Left lung (tissue), 10 donors: ENCODE results near the gene DGCR8. TPM values are rescaled to one million over a fixed set of nuclear protein-coding genes. Genes with fewer than 3 reads are reported as not detected.

Source experiments
- ATAC-seq: fragments of 200-7000 bp; cut with Tn5 transposase; one replicate; pipeline ENCODE4 v1.9.1; 2020; ENCODE audit warnings: moderate library complexity
- DNase-seq, 4 donors: peaks; one replicate each; pipeline ENCODE4 v3.0.0-alpha.2; 2013 to 2020
- H3K27ac ChIP-seq, 2 donors: fragments of 200-600 bp; sonication (generic) in 1 of 2; one replicate each; pipeline versions ENCODE4 v1.5.0 to v1.8.0; 2020 to 2021
- H3K27me3 ChIP-seq, 2 donors: fragments of 200-600 bp; sonication (generic) in 1 of 2; one replicate each; pipeline versions ENCODE4 v1.5.0 to v1.8.0; 2020 to 2021
- H3K36me3 ChIP-seq, 2 donors: fragments of 200-600 bp; sonication (generic) in 1 of 2; one replicate each; pipeline versions ENCODE4 v1.5.0 to v1.8.0; 2020 to 2021
- H3K4me1 ChIP-seq, 2 donors: fragments of 200-600 bp; one replicate each; pipeline ENCODE4 v1.8.0; 2021
- H3K4me3 ChIP-seq, 2 donors: fragments of 200-600 bp; sonication (generic) in 1 of 2; one replicate each; pipeline versions ENCODE4 v1.5.0 to v1.8.0; 2020 to 2021; ENCODE audit warnings: mild to moderate bottlenecking in 1 of 2
- H3K9me3 ChIP-seq, 2 donors: fragments of 200-600 bp; sonication (generic) in 1 of 2; one replicate each; pipeline versions ENCODE4 v1.5.0 to v1.8.0; 2020 to 2021
- CTCF ChIP-seq, 2 donors: fragments of 200-600 bp; sonication (generic) in 1 of 2; IDR thresholded peaks; one replicate each; pipeline versions ENCODE4 v1.5.0 to v1.8.0; 2021; ENCODE audit warnings: antibody characterized with exemption in 2 of 2
- intact Hi-C, 2 donors: fragments of 100-400 bp; cut with DNase I; formaldehyde crosslinking; loops; one replicate each; pipeline versions ENCODE4 v1.11.2 to v1.14.2; 2022
- polyA plus RNA-seq, 6 donors: library from polyadenylated mRNA; unstranded; fragments of 120-200 nt; gene quantifications; one replicate each; pipeline ENCODE4 v1.2.1, GENCODE V29; 2013; ENCODE audit not compliant: insufficient read length in 6 of 6
- total RNA-seq, 2 donors: library from RNA; stranded (reverse); fragmentation: NEBNext Ultra II Directional; extraction: Animal tissue kit (Norgen Biotek cat#: 25700); gene quantifications; one replicate each; pipeline ENCODE4 v1.2.1, GENCODE V29; 2021
- donor health status: DM: no; HTN: yes; CAD: no.
- donor health status: DM: no; HTN: no; CAD: no.

The DGCR8 gene
- total and polyA plus RNA-seq, 8 donors = 28.9 to 63.2 (median 44.5) TPM

GRCh38 chr22:20083891-20084546, 4.0 kb downstream of the DGCR8 start:
- Histone ChIP-seq H3K9me3 (no peaks in the 10 kb centered on the region), H3K4me3 (no peak overlapping the region), H3K27ac (no peak overlapping the region), H3K4me1 (peaks cover 13 to 57% of the 10 kb centered on the region in 2 donors), H3K27me3 (no peaks in the 10 kb centered on the region), H3K36me3 (peaks cover 0 to 36% of the 10 kb centered on the region in 2 donors)
- ATAC-seq (no peak), DNase-seq (no peak)
- intact Hi-C loops = no loop called here
- no peak for TF ChIP-seq CTCF (IDR thresholded peaks at IDR 0.05)

- no peak overlapping the region for H3K27ac ChIP-seq
- H3K4me3 ChIP-seq = no peak overlapping the region
- peaks cover 0 to 44% of the 10 kb centered on the region in 2 donors for H3K36me3 ChIP-seq
- H3K4me1 ChIP-seq = peaks cover 13 to 52% of the 10 kb centered on the region in 2 donors
- intact Hi-C loops = no loop called here
- no peaks in the 10 kb centered on the region for H3K27me3 ChIP-seq
- no peak for TF ChIP-seq CTCF (IDR thresholded peaks at IDR 0.05)
- no peaks in the 10 kb centered on the region for H3K9me3 ChIP-seq
- DNase-seq (peak in 1 of 4 donors; percentile 62), ATAC-seq (no peak)
Observed at GRCh38 chr22:20084547-20085413, 4.7 kb downstream of the DGCR8 start.

GRCh38 chr22:20085651-20086050, 5.6 kb downstream of the DGCR8 start:
- no peaks in the 10 kb centered on the region for H3K9me3 ChIP-seq
- no peak overlapping the region for H3K27ac ChIP-seq
- ATAC-seq (no peak), DNase-seq (peak in 1 of 4 donors; percentile 50)
- intact Hi-C loops = no loop called here
- H3K4me1 ChIP-seq = peaks cover 13 to 50% of the 10 kb centered on the region in 2 donors
- no peak for TF ChIP-seq CTCF (IDR thresholded peaks at IDR 0.05)
- H3K4me3 ChIP-seq = no peak overlapping the region
- peaks cover 0 to 52% of the 10 kb centered on the region in 2 donors for H3K36me3 ChIP-seq
- no peaks in the 10 kb centered on the region for H3K27me3 ChIP-seq

GRCh38 chr22:20086101-20086599, 6.1 kb downstream of the DGCR8 start:
- Histone ChIP-seq H3K36me3 (peaks cover 0 to 57% of the 10 kb centered on the region in 2 donors), H3K9me3 (no peaks in the 10 kb centered on the region), H3K27me3 (no peaks in the 10 kb centered on the region), H3K4me1 (peaks cover 12 to 45% of the 10 kb centered on the region in 2 donors), H3K27ac (no peak overlapping the region), H3K4me3 (no peak overlapping the region)
- intact Hi-C loops = no loop called here
- DNase-seq (peak in 1 of 4 donors; percentile 44), ATAC-seq (no peak)
- TF ChIP-seq CTCF (IDR thresholded peaks at IDR 0.05) = no peak

GRCh38 chr22:20086763-20087162, 6.7 kb downstream of the DGCR8 start:
- intact Hi-C loops = no loop called here
- ATAC-seq (no peak), DNase-seq (no peak)
- H3K27ac ChIP-seq = no peak overlapping the region
- H3K4me1 ChIP-seq = peaks cover 7 to 39% of the 10 kb centered on the region in 2 donors
- no peak for TF ChIP-seq CTCF (IDR thresholded peaks at IDR 0.05)
- no peaks in the 10 kb centered on the region for H3K9me3 ChIP-seq
- H3K27me3 ChIP-seq = no peaks in the 10 kb centered on the region
- peaks cover 0 to 63% of the 10 kb centered on the region in 2 donors for H3K36me3 ChIP-seq
- H3K4me3 ChIP-seq = no peak overlapping the region
